Measurements from ENCODE around the gene FARS2.

GRCh38 chr6:5776706-5777390 lies 515.5 kb downstream of the FARS2 start:
- TF ChIP-seq ZNF202 (tag by site-specific recombination; IDR thresholded peaks at IDR 0.05; ENCODE audit: borderline replicate concordance): no peak
- no peak for TF ChIP-seq TRIM28 (IDR thresholded peaks at IDR 0.05; ENCODE audit: borderline replicate concordance, low read length)
- no peak for TF ChIP-seq ZNF521 (tag by site-specific recombination; IDR thresholded peaks at IDR 0.05)
- TF ChIP-seq, protein P1, sequence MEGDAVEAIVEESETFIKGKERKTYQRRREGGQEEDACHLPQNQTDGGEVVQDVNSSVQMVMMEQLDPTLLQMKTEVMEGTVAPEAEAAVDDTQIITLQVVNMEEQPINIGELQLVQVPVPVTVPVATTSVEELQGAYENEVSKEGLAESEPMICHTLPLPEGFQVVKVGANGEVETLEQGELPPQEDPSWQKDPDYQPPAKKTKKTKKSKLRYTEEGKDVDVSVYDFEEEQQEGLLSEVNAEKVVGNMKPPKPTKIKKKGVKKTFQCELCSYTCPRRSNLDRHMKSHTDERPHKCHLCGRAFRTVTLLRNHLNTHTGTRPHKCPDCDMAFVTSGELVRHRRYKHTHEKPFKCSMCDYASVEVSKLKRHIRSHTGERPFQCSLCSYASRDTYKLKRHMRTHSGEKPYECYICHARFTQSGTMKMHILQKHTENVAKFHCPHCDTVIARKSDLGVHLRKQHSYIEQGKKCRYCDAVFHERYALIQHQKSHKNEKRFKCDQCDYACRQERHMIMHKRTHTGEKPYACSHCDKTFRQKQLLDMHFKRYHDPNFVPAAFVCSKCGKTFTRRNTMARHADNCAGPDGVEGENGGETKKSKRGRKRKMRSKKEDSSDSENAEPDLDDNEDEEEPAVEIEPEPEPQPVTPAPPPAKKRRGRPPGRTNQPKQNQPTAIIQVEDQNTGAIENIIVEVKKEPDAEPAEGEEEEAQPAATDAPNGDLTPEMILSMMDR (tag by site-specific recombination; IDR thresholded peaks at IDR 0.05): no peak
- no peak for TF ChIP-seq BCL11A (tag by site-specific recombination; IDR thresholded peaks at IDR 0.05; ENCODE audit: low read depth)
- TF ChIP-seq ZIC2 (tag by site-specific recombination; IDR thresholded peaks at IDR 0.05): no peak
- no peak for TF ChIP-seq ZNF302 (tag by site-specific recombination; IDR thresholded peaks at IDR 0.05; ENCODE audit: low read depth)
- no peak for TF ChIP-seq ZNF585B (tag by site-specific recombination; IDR thresholded peaks at IDR 0.05)
- no peak for TF ChIP-seq ZBTB20 (tag by site-specific recombination; IDR thresholded peaks at IDR 0.05)
- TF ChIP-seq ZNF501 (tag by site-specific recombination; IDR thresholded peaks at IDR 0.05): no peak
